ENCODE results near the gene GET4. TPM values are rescaled to one million over a fixed set of nuclear protein-coding genes. Genes with fewer than 3 reads are reported as not detected.
"Not testable (repeated sequence)": the region's sequence is repeated elsewhere in the genome, so short reads cannot be mapped to it uniquely, and the experiment has no call there.

Gene GET4
- total RNA-seq, 4 donors from 2014 or later = 29.8 to 50.2 (median 38.3) TPM

- no peak for DNase-seq (ENCODE audit: low spot score in 2 of 2)
- no peaks in the 10 kb centered on the region for H3K9me3 ChIP-seq
- H3K36me3 ChIP-seq = peaks cover 0 to 97% (median 4%) of the 10 kb centered on the region in 3 donors
- no peaks in the 10 kb centered on the region for H3K27me3 ChIP-seq
- TF ChIP-seq POLR2A (IDR thresholded peaks at IDR 0.05) = no peak
- no peak for TF ChIP-seq EP300 (IDR thresholded peaks at IDR 0.05)
- TF ChIP-seq CTCF (IDR thresholded peaks at IDR 0.05) = no peak
- peak overlapping the region; percentile 44 to 83 (median 60) for H3K27ac ChIP-seq
- peaks cover 0 to 13% (median 3%) of the 10 kb centered on the region in 4 donors for H3K4me1 ChIP-seq
- WGBS, 2 donors = 69 to 75% methylated on average over 20 to 22 of the region's 22 CpGs
- H3K4me3 ChIP-seq = no peak overlapping the region
Measured at GRCh38 chr7:867406-868188, 8.8 kb upstream of the GET4 start.

GRCh38 chr7:868189-868486, 8.2 kb upstream of the GET4 start:
- no peak for DNase-seq (ENCODE audit: low spot score in 2 of 2)
- Histone ChIP-seq H3K4me1 (peaks cover 0 to 16% (median 3%) of the 10 kb centered on the region in 4 donors), H3K27ac (peak overlapping the region; percentile 44 to 83 (median 60)), H3K27me3 (no peaks in the 10 kb centered on the region), H3K9me3 (no peaks in the 10 kb centered on the region), H3K4me3 (no peak overlapping the region), H3K36me3 (peaks cover 0 to 97% (median 4%) of the 10 kb centered on the region in 3 donors)
- WGBS, 2 donors = 89% methylated on average over 7 to 16 of the region's 17 CpGs
- no peak for TF ChIP-seq CTCF (IDR thresholded peaks at IDR 0.05)
- no peak for TF ChIP-seq EP300 (IDR thresholded peaks at IDR 0.05)
- TF ChIP-seq POLR2A (IDR thresholded peaks at IDR 0.05) = no peak

- H3K36me3 ChIP-seq = peaks cover 0 to 85% (median 4%) of the 10 kb centered on the region in 3 donors
- H3K9me3 ChIP-seq = no peaks in the 10 kb centered on the region
- H3K4me1 ChIP-seq = peaks cover 2 to 27% (median 9%) of the 10 kb centered on the region in 4 donors
- DNase-seq (ENCODE audit: low spot score in 2 of 2) = no peak
- peak overlapping the region in 2 of 4 donors; percentile 39 to 42 for H3K27ac ChIP-seq
- TF ChIP-seq EP300 (IDR thresholded peaks at IDR 0.05) = no peak
- TF ChIP-seq CTCF (IDR thresholded peaks at IDR 0.05) = no peak
- no peak for TF ChIP-seq POLR2A (IDR thresholded peaks at IDR 0.05)
- no peak overlapping the region for H3K4me3 ChIP-seq
- H3K27me3 ChIP-seq = no peaks in the 10 kb centered on the region
- WGBS, 2 donors = 83 to 92% methylated on average over 14 of the region's 14 CpGs
Measured at GRCh38 chr7:869348-869747, 7.0 kb upstream of the GET4 start.

- TF ChIP-seq CTCF (IDR thresholded peaks at IDR 0.05) (no peak), POLR2A (IDR thresholded peaks at IDR 0.05) (no peak), EP300 (IDR thresholded peaks at IDR 0.05) (no peak)
- WGBS, 2 donors = 75 to 83% methylated on average over 14 of the region's 14 CpGs
- H3K27ac ChIP-seq = peak overlapping the region in 2 of 4 donors; percentile 19 to 30
- no peaks in the 10 kb centered on the region for H3K27me3 ChIP-seq
- no peaks in the 10 kb centered on the region for H3K9me3 ChIP-seq
- peaks cover 2 to 33% (median 16%) of the 10 kb centered on the region in 4 donors for H3K4me1 ChIP-seq
- DNase-seq (ENCODE audit: low spot score in 2 of 2) = no peak
- H3K4me3 ChIP-seq = no peak overlapping the region
- H3K36me3 ChIP-seq = peaks cover 0 to 64% (median 4%) of the 10 kb centered on the region in 3 donors
Measured at GRCh38 chr7:871900-872537, 4.3 kb upstream of the GET4 start.

GRCh38 chr7:872685-873084, 3.7 kb upstream of the GET4 start:
- peaks cover 2 to 29% (median 14%) of the 10 kb centered on the region in 4 donors for H3K4me1 ChIP-seq
- DNase-seq (ENCODE audit: low spot score in 2 of 2); H3K27me3 ChIP-seq; H3K9me3 ChIP-seq; H3K4me3 ChIP-seq: not testable (repeated sequence)
- WGBS, 2 donors = 88 to 89% methylated on average over 19 of the region's 19 CpGs
- peak overlapping the region in 3 of 4 donors; percentile 7 to 73 (median 69) for H3K27ac ChIP-seq
- peaks cover 0 to 57% (median 4%) of the 10 kb centered on the region in 3 donors for H3K36me3 ChIP-seq
